HG02884 (cell line): ENCODE data around the gene TRIP13.
"Not testable (repeated sequence)": the region's sequence is repeated elsewhere in the genome, so short reads cannot be mapped to it uniquely, and the experiment has no call there.

Experiments
- ATAC-seq: cut with Tn5 transposase; IDR thresholded peaks from one replicate; pipeline ENCODE4 v1.9.1; 2021; ENCODE audit warnings: mild to moderate bottlenecking, moderate library complexity; ENCODE audit not compliant: unreplicated experiment

The TRIP13 gene

GRCh38 chr5:871596-872298 is 20.9 kb upstream of the TRIP13 start:
- ATAC-seq, result no peak

GRCh38 chr5:872301-872700 is 20.4 kb upstream of the TRIP13 start:
- ATAC-seq, result no peak

GRCh38 chr5:873328-873727 is 19.4 kb upstream of the TRIP13 start:
- ATAC-seq, result peak; percentile 91

GRCh38 chr5:875931-876330 is 16.8 kb upstream of the TRIP13 start:
- no peak for ATAC-seq

- no peak for ATAC-seq
Observed at GRCh38 chr5:876398-877365, 16.0 kb upstream of the TRIP13 start.

GRCh38 chr5:878125-878524 is 14.6 kb upstream of the TRIP13 start:
- no peak for ATAC-seq

- not testable (repeated sequence) for ATAC-seq
Observed at GRCh38 chr5:878677-879076, 14.0 kb upstream of the TRIP13 start.

GRCh38 chr5:880816-881550 is 11.7 kb upstream of the TRIP13 start:
- no peak for ATAC-seq

- ATAC-seq, result no peak
Observed at GRCh38 chr5:881551-881935, 11.1 kb upstream of the TRIP13 start.

- ATAC-seq, result no peak
Observed at GRCh38 chr5:882253-883183, 10.2 kb upstream of the TRIP13 start.

GRCh38 chr5:883475-884181 is 9.1 kb upstream of the TRIP13 start:
- ATAC-seq, result no peak

- no peak for ATAC-seq
Observed at GRCh38 chr5:884345-885126, 8.1 kb upstream of the TRIP13 start.

GRCh38 chr5:885127-885442 is 7.6 kb upstream of the TRIP13 start:
- ATAC-seq, result no peak

- ATAC-seq, result no peak
Observed at GRCh38 chr5:885529-885928, 7.2 kb upstream of the TRIP13 start.

GRCh38 chr5:886036-886435 is 6.6 kb upstream of the TRIP13 start:
- ATAC-seq, result no peak

GRCh38 chr5:886716-887325 is 5.9 kb upstream of the TRIP13 start:
- ATAC-seq, result no peak

- no peak for ATAC-seq
Observed at GRCh38 chr5:887947-888637, 4.6 kb upstream of the TRIP13 start.

GRCh38 chr5:888638-889035 is 4.0 kb upstream of the TRIP13 start:
- no peak for ATAC-seq
